Lower lobe of right lung (tissue), 2 donors: ENCODE results near the gene PLAC1. TPM values are rescaled to one million over a fixed set of nuclear protein-coding genes. Genes with fewer than 3 reads are reported as not detected.

Experiments
- ATAC-seq, 2 donors: fragments of 200-7000 bp; cut with Tn5 transposase; one replicate each; pipeline ENCODE4 v1.9.1; 2020 to 2022; ENCODE audit warnings: mild to moderate bottlenecking in 2 of 2, moderate library complexity in 2 of 2
- DNase-seq: peaks from one replicate; pipeline ENCODE4 v3.0.0-alpha.2; 2020
- H3K27ac ChIP-seq: fragments of 200-600 bp; one replicate; pipeline ENCODE4 v1.8.0; 2022
- H3K27me3 ChIP-seq: fragments of 200-600 bp; one replicate; pipeline ENCODE4 v1.8.0; 2022; ENCODE audit warnings: low read depth
- H3K36me3 ChIP-seq: fragments of 200-600 bp; one replicate; pipeline ENCODE4 v1.8.0; 2022; ENCODE audit warnings: mild to moderate bottlenecking
- H3K4me1 ChIP-seq: fragments of 200-600 bp; one replicate; pipeline ENCODE4 v1.8.0; 2022
- H3K4me3 ChIP-seq: fragments of 200-600 bp; one replicate; pipeline ENCODE4 v1.8.0; 2022; ENCODE audit warnings: mild to moderate bottlenecking
- H3K9me3 ChIP-seq: fragments of 200-600 bp; one replicate; pipeline ENCODE4 v1.8.0; 2022
- intact Hi-C: fragments of 100-400 bp; cut with DNase I; formaldehyde crosslinking; loops from one replicate; pipeline ENCODE4 v1.11.0; 2022
- total RNA-seq: library from RNA; stranded (reverse); fragmentation: NEBNext Ultra II Directional; extraction: Animal tissue kit (Norgen Biotek cat#: 25700); gene quantifications from one replicate; pipeline ENCODE4 v1.2.1, GENCODE V29; 2021
- TF ChIP-seq, protein P1 (sequence below): fragments of 200-600 bp; IDR thresholded peaks from one replicate; pipeline ENCODE4 v1.8.0; 2022; ENCODE audit warnings: antibody characterized with exemption, mild to moderate bottlenecking
- donor health status: DM: no; HTN: yes; CAD: no; lungs with severe emphysema.

The PLAC1 gene
- total RNA-seq, 1 donor from 2014 or later = not detected

DNA sequence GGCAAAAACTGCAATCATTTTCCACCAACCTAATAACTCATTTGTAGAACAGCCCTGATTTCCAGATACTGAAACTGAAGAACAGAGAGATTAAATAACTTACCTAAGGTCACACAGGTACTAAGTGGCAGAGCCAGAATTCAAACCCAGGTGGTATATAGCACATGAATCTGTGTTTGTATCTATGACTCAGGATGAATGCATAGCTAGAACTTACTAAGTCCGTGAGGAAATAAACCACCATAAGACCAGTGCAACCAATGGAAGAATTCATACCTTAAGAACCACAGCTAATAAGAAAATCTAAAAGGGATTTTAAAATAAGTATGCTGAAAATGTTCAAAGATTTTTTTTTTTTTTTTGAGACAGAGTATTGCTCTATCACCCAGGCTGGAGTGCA lies 1.5 kb upstream of the PLAC1 start:
- Histone ChIP-seq H3K36me3 (no peaks in the 10 kb centered on the region), H3K27ac (no peak overlapping the region), H3K9me3 (no peaks in the 10 kb centered on the region), H3K27me3 (no peaks in the 10 kb centered on the region), H3K4me3 (no peak overlapping the region), H3K4me1 (no peaks in the 10 kb centered on the region)
- TF ChIP-seq, protein P1, sequence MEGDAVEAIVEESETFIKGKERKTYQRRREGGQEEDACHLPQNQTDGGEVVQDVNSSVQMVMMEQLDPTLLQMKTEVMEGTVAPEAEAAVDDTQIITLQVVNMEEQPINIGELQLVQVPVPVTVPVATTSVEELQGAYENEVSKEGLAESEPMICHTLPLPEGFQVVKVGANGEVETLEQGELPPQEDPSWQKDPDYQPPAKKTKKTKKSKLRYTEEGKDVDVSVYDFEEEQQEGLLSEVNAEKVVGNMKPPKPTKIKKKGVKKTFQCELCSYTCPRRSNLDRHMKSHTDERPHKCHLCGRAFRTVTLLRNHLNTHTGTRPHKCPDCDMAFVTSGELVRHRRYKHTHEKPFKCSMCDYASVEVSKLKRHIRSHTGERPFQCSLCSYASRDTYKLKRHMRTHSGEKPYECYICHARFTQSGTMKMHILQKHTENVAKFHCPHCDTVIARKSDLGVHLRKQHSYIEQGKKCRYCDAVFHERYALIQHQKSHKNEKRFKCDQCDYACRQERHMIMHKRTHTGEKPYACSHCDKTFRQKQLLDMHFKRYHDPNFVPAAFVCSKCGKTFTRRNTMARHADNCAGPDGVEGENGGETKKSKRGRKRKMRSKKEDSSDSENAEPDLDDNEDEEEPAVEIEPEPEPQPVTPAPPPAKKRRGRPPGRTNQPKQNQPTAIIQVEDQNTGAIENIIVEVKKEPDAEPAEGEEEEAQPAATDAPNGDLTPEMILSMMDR = no peak
- intact Hi-C loops = no loop called here
- DNase-seq (no peak), ATAC-seq (no peak)

DNA sequence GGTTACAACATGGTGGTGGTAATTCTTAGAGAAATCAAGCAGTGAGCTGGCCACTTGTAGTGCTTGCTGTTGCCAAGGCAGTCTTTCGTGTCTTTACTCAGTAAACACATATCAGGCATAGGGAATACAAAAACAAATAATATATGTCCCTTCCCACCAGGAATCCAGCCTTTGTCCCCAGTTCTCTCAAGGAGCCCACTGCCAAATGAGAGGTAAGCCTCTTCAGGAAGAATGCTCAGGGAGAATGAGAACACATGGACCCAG lies 421 bp upstream of the PLAC1 start:
- DNase-seq = no peak
- H3K27ac ChIP-seq = no peak overlapping the region

DNA sequence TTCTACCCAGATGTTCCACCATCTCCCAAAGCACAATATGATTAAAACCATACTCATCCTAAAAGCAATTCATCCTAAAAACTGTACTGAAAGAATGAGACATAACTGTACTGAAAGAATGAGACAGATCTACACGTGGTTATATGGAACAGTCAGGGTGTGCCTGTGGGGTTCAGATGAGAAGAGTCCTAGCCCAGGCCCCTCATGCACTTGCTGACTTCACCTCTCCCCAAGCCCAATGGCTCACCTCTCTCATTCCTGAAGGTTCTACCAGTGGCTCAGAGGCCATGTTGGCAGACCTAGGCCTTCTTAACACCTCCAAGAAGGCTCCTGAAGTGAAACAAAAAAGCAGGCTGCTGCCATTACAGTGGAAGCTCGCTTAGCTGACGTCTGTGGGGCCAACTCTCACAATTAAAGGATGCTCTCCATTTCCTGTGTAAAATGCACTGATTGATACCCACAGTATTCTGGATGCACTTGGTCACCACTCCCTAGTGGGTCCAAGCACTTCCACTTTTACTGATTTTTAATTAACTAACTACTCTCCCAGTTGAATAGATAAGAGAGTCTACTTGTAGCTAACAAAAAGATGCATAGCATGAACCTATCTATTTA lies 3.8 kb downstream of the PLAC1 start:
- Histone ChIP-seq H3K27ac (no peak overlapping the region), H3K4me3 (no peak overlapping the region), H3K27me3 (no peaks in the 10 kb centered on the region), H3K9me3 (no peaks in the 10 kb centered on the region), H3K4me1 (no peaks in the 10 kb centered on the region), H3K36me3 (no peaks in the 10 kb centered on the region)
- no peak for DNase-seq
- ATAC-seq = no peak
- TF ChIP-seq, protein P1 = no peak
- intact Hi-C loops = no loop called here

More for the DNA sequence above, 421 bp upstream of the PLAC1 start:
- Histone ChIP-seq H3K27me3 (no peaks in the 10 kb centered on the region), H3K4me1 (no peaks in the 10 kb centered on the region), H3K4me3 (no peak overlapping the region), H3K9me3 (no peaks in the 10 kb centered on the region), H3K36me3 (no peaks in the 10 kb centered on the region)
- TF ChIP-seq, protein P1 = no peak
- ATAC-seq = no peak
- intact Hi-C loops = no loop called here

DNA sequence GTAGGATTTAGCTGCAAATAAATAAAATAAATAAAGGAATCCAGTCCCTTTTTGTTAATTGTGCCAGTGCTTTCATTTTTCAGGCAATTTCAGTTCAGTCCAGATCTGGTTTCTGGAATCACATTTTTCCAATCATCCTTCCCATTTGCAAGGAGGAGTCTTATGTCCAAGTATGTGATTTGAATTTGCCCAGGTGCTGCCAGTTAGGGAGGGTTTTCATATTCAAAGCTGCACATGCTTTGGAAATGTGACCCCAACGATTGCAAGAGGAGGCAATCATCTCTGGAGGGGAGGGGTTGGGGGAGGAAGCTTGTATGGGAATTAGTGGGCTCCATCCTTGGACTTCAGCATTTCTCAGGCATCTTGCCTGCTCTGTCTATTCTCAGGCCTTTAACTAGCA lies 4.4 kb downstream of the PLAC1 start:
- TF ChIP-seq, protein P1 = no peak
- Histone ChIP-seq H3K36me3 (no peaks in the 10 kb centered on the region), H3K27ac (no peak overlapping the region), H3K4me1 (no peaks in the 10 kb centered on the region), H3K27me3 (no peaks in the 10 kb centered on the region), H3K9me3 (no peaks in the 10 kb centered on the region), H3K4me3 (no peak overlapping the region)
- DNase-seq (no peak), ATAC-seq (no peak)
- intact Hi-C loops = no loop called here

DNA sequence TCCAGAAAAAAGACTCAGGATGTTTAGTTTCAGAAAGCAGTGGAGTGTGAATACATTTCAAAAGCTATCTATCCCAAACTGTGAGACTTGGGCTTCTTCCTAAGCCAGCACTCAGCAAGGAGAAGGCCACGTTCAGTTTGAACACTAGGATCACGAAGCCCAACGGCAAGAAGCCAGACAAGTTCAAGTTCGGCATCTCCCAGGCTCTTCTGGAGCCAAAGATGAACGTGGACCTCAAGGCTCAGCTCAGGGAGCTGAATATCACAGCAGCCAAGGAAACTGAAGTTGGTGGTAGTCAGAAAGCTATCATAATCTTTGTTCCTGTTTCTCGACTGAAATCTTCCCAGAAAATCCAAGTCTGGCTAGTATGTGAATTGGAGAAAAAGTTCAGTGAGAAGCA lies 7.6 kb downstream of the PLAC1 start:
- DNase-seq (no peak), ATAC-seq (no peak)
- intact Hi-C loops = no loop called here
- H3K27me3 ChIP-seq = no peaks in the 10 kb centered on the region
- H3K4me3 ChIP-seq = no peak overlapping the region
- no peak overlapping the region for H3K27ac ChIP-seq
- H3K9me3 ChIP-seq = no peaks in the 10 kb centered on the region
- no peaks in the 10 kb centered on the region for H3K4me1 ChIP-seq
- TF ChIP-seq, protein P1 = no peak
- H3K36me3 ChIP-seq = no peaks in the 10 kb centered on the region

DNA sequence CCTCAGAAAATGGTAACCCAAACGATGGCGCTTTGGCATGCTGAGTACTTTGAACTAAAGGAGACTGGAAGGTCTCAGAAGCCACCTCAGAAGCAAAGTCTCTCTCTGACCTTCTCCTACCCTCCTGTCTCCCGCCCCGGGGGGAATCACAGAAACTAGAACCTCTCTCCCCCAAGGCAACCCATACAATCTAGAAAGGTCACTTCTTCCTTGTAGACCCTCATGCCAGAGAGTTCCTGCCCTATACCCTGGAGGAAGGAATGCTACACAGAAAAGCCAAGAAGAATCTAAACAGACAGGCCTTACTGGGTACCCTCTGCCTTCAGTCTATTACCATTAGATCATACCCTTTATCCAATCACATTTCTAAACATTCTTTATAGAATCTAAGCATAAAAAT lies 8.5 kb downstream of the PLAC1 start:
- H3K36me3 ChIP-seq = no peaks in the 10 kb centered on the region
- TF ChIP-seq, protein P1 = no peak
- ATAC-seq (no peak), DNase-seq (no peak)
- H3K27me3 ChIP-seq = no peaks in the 10 kb centered on the region
- intact Hi-C loops = no loop called here
- H3K4me1 ChIP-seq = no peaks in the 10 kb centered on the region
- no peak overlapping the region for H3K4me3 ChIP-seq
- no peak overlapping the region for H3K27ac ChIP-seq
- no peaks in the 10 kb centered on the region for H3K9me3 ChIP-seq
